Measurements from ENCODE around the gene NCOA6. TPM values are rescaled to one million over a fixed set of nuclear protein-coding genes. Genes with fewer than 3 reads are reported as not detected.

NCOA6 gene
- total and polyA plus RNA-seq, 2 of the 4 experiments (the other 2 are of a cell fraction): 3.6 to 13.1 TPM

- H2AK5ac ChIP-seq (ENCODE audit: low read depth, low read length): no peak overlapping the region
- peaks cover 3 to 4% of the 10 kb centered on the region in 2 experiments; a peak in 2 of 4 replicates for H3K79me1 ChIP-seq (ENCODE audit: low read depth in 1 of 2, low read length in 2 of 2)
- no peaks in the 10 kb centered on the region; the same call in 1 of the 2 replicates for H4K20me1 ChIP-seq (ENCODE audit: insufficient read depth, low read length)
- no peak for TF ChIP-seq MXI1 (IDR thresholded peaks at IDR 0.05; ENCODE audit: borderline replicate concordance, low read depth, low read length)
- no peak for TF ChIP-seq SMC3 (IDR thresholded peaks at IDR 0.05; ENCODE audit: low read depth, low read length)
- no peak for TF ChIP-seq BHLHE40 (IDR thresholded peaks at IDR 0.05; ENCODE audit: low read depth, low read length)
- no peak for TF ChIP-seq MAZ (IDR thresholded peaks at IDR 0.05; ENCODE audit: borderline replicate concordance, low read depth, low read length)
- TF ChIP-seq MAFK (IDR thresholded peaks at IDR 0.05; ENCODE audit: low read depth, low read length): no peak
- TF ChIP-seq CHD1 (IDR thresholded peaks at IDR 0.05; ENCODE audit: low read depth, low read length): no peak
- TF ChIP-seq RAD21 (IDR thresholded peaks at IDR 0.05; ENCODE audit: low read length): no peak
- H3K4me3 ChIP-seq (ENCODE audit: insufficient read depth, low read depth, low read length): no peak overlapping the region
- ChIA-PET CTCF (no interaction called here), POLR2A (ENCODE audit: unreplicated experiment) (no interaction called here)
- no peak overlapping the region for H3K4me2 ChIP-seq (ENCODE audit: low read depth, low read length)
- no peak overlapping the region for H4K5ac ChIP-seq (ENCODE audit: low read depth, low read length)
- dilution Hi-C loops (cut with HindIII; ENCODE audit: low sequenced_read_pairs, unreplicated experiment): no loop called here
- H4K91ac ChIP-seq (ENCODE audit: insufficient read depth, low read depth, low read length): no peak overlapping the region
- H3K9me3 ChIP-seq (ENCODE audit: control insufficient read depth, insufficient read depth, low read length): no peaks in the 10 kb centered on the region
- no peak overlapping the region for H2BK5ac ChIP-seq (ENCODE audit: low read depth, low read length, poor library complexity, severe bottlenecking)
- WGBS, 2 experiments (ENCODE audit: extremely low coverage in 2 of 2, insufficient read length in 1 of 2): no CpG with 5 or more reads among the region's 7 CpGs
- H3K27me3 ChIP-seq (ENCODE audit: control insufficient read depth, insufficient read depth, low read length): no peaks in the 10 kb centered on the region
- no peak overlapping the region for H2BK20ac ChIP-seq (ENCODE audit: low read depth, low read length)
- H3K9me1 ChIP-seq (ENCODE audit: insufficient read depth, low read length): 0 out of 2 replicates have a peak, but pooled peaks cover 5% of the 10 kb centered on the region
- H3K9ac ChIP-seq (ENCODE audit: low read depth, low read length): no peak overlapping the region
- no peak overlapping the region for H2BK120ac ChIP-seq (ENCODE audit: low read depth, low read length)
- H3K18ac ChIP-seq (ENCODE audit: low read depth, low read length): no peak overlapping the region
- H3K27ac ChIP-seq (ENCODE audit: insufficient read depth, low read length): no peak overlapping the region
- no TSS peak for BruUV-seq (replicated peaks)
- H2AK9ac ChIP-seq (replicated peaks; ENCODE audit: low read depth, low read length, poor library complexity): no peak overlapping the region
- ATAC-seq (ENCODE audit: low read depth) (no peak), DNase-seq (no peak)
- no peak overlapping the region for H2AFZ ChIP-seq (replicated peaks; ENCODE audit: low read length, poor library complexity)
- no peak overlapping the region for H3K56ac ChIP-seq (ENCODE audit: extremely low read depth, insufficient read depth, low read length)
- H4K8ac ChIP-seq (ENCODE audit: low read depth in 2 of 2, low read length in 2 of 2): no peak overlapping the region
- peaks cover 29% of the 10 kb centered on the region for H3K36me3 ChIP-seq (ENCODE audit: control insufficient read depth, insufficient read depth, low read length)
- H3K4me1 ChIP-seq (ENCODE audit: control insufficient read depth, insufficient read depth, low read length): no peaks in the 10 kb centered on the region
- no peak overlapping the region for H3K23ac ChIP-seq (ENCODE audit: low read depth, low read length)
- in situ Hi-C loops (cut with MboI; ENCODE audit: low sequenced_read_pairs): loop anchor here (25.0 kb wide), 1 partner anchor 401 kb away; no protein-coding TSS in a partner anchor
- H3K14ac ChIP-seq (replicated peaks; ENCODE audit: low read depth, low read length): no peak overlapping the region
- H2BK15ac ChIP-seq (ENCODE audit: low read depth, low read length): no peak overlapping the region
- H3K4ac ChIP-seq (ENCODE audit: low read depth, low read length): no peak overlapping the region
- intact Hi-C loops (cut with micrococcal nuclease): no loop called here
Observed at GRCh38 chr20:34861386-34862084, 36.1 kb upstream of the NCOA6 start.
